ENCODE data around the gene KERA.
"Not testable (repeated sequence)": the region's sequence is repeated elsewhere in the genome, so short reads cannot be mapped to it uniquely, and the experiment has no call there.

Gene KERA, protein sequence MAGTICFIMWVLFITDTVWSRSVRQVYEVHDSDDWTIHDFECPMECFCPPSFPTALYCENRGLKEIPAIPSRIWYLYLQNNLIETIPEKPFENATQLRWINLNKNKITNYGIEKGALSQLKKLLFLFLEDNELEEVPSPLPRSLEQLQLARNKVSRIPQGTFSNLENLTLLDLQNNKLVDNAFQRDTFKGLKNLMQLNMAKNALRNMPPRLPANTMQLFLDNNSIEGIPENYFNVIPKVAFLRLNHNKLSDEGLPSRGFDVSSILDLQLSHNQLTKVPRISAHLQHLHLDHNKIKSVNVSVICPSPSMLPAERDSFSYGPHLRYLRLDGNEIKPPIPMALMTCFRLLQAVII

DNA sequence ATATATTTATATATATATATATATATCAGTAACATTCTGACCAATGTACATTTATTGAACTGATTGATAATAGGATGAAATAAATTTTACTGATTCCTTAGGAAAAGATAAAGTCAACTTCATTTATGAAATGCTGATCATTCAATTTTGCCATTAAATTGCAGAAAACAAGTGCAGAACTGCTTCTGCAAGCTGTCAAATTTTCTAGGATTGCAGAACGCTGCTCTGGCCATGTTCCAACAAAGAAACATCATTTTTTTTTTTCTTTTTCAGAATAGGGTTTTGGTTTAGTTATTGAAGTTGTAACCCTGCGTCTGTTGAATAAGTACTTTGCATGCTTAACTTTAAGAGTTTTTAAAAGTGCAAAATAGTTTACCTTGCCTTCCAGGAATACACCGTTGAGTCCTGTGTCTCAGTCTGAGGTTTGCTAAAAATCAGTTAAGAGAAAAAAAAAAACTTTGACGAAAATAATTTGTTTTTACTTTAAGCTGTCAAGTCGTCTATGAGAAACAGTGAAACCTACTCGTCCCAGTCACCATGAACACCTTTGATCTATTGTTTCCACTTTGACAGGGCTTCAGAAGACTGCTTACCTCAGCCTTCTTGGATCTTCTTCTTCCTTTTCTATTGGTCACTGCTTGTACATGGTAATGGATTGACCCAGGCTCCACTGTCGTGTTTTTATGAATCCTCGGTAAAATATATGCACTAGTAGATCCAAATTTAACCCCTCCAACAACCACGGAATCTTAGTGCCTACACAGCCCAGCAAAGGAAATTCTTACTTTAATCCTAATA lies at the start of gene KERA:
Gene KERA (minus strand): TSS at position 657 of the 798 bp plus-strand sequence. CDS start 1,743 bp downstream, outside the sequence.
- no peak for DNase-seq (ENCODE audit: low read depth in 1 of 2, low spot score in 1 of 2)

DNA sequence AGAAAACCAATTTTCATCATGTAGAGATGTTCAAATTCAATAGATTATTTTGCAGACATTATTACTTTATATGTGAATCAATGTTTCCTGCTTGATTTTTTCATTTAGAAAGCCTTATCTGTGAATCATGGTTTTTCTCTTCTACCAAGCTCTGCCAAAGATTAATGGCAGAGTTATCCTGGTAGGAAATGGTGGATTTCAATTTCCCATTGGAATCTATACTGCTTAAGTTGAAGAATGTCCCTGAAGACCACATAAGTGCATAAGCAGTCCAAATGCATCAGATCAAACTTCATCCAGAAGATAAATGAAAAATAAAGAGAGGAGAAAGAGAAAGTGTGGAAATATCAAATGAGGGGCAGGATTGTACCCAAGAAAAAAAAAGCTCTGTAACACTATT lies 48.5 kb upstream of the KERA start:
- no peak for DNase-seq (ENCODE audit: low read depth in 1 of 2, low spot score in 1 of 2)

DNA sequence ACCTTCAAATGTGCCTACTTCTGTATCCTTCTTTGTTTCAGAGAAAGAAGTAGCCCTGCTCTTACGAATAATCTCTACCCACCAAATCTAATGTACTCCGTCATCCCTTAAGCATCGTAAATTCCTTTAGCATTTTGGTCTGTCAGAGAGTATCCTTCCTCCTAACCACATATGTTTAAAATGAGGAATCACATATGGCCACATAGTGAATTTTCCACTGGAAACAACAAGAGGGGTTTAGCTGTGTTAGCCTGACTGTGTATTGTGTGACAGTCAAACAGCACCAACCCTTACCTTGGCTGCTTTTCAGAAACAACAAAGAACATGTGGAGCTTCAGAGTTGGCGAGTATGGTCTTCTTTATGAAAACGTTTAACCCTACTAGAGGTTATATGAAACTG lies 48.0 kb upstream of the KERA start:
- DNase-seq (ENCODE audit: low read depth in 1 of 2, low spot score in 1 of 2), result no peak

DNA sequence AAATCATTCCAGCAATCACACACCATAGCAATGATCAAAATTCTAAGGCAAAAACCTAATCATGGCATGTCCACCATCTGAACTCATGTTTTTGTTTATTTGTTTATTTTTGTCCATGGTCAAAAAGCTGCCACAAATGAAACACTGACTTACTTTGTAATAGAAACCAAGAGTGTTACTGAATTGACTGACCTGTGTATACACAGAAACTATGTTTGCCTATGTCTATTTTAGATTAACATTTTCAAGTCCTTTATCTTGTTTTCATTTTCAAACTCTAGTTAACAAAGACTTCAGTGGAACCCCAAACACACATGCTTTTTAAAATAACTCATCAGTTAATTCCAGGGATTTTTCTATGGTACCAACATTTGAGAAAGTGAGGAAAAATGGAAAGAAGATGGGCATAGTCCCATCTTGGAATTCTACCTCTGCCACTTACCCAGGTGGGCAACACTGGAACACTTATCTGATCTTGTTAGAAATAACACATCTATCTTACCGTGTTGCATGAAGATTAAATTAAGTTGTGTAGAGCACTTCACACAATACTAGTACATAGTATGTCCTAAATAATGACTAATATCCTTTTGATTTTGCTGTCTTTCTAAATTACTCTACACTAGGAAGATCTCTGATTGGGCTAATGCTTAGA lies 47.1 kb upstream of the KERA start:
- no peak for DNase-seq (ENCODE audit: low read depth in 1 of 2, low spot score in 1 of 2)

DNA sequence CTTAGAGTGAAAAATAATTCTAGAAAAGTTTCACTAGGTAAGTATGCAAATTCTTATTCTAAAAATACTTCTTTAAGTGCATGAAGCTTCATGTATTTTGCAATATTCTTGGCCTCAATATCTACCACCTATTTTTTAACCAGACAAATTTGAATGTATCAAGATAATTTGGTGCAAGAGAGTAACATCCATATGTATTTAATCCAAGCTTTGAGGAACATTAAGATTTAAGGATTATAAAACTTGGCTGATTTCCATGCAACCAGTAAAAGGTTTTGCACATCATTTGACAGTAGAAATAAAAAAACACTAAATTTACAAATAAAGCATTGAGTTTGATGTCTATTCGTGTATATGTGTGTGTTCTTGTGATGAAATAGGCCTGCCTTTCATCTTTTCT lies 45.8 kb upstream of the KERA start:
- no peak for DNase-seq (ENCODE audit: low read depth in 1 of 2, low spot score in 1 of 2)

DNA sequence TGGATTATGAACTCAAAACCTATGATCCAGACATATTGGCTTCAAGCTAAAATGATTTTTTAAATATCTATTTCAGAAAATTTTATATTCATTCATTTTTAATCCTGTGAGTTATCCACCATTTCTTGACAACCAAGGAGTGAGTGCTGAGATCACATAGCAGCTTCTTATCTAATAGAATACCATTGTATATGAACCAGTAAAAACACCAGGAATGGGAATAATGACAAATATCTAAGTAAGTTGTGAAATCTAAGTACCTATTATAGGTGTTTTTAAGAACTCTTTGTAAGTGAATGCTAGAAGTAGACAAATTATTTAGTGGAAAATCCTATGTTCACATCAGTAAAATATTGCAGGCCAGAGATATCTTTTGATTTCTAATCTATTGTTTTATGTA lies 45.3 kb upstream of the KERA start:
- DNase-seq (ENCODE audit: low read depth in 1 of 2, low spot score in 1 of 2), result no peak

DNA sequence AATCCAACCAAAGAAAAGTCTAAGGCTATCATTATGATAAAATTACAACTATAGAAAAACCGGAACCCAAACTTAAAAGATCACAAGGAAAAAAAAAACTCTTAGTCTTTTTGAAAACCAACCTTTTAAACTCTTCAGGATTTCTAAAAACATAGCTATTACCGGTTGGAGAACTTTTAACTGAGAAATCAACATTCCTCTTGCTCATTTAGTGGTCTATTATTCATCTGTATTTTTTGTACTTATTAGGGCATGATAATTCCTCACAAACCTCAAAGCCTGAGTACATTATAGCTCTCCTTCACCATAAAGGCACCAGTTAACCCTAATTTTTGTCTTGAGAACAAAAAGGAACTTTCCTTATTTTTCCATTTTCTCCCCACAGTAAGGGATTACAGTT lies 43.1 kb upstream of the KERA start:
- no peak for DNase-seq (ENCODE audit: low read depth in 1 of 2, low spot score in 1 of 2)

DNA sequence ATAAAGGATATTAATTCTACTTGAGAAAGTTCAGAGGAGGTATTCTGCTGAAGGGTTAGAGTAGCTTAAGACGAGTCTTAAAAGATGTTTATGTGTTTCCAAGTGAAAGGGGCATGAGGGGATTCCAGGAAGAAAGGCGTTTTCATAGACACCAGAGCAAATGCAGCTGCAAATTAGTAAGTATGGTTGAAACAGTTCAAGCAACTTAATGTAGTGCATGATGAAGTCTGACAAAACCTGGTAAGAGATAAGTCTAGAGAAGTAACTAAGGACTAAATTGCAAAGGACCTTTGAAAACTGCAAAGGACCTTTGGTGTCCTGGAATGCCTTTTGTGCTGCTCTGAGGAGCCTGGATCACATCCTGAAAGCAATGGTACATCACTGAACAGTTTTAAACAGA lies 42.0 kb upstream of the KERA start:
- no peak for DNase-seq (ENCODE audit: low read depth in 1 of 2, low spot score in 1 of 2)

DNA sequence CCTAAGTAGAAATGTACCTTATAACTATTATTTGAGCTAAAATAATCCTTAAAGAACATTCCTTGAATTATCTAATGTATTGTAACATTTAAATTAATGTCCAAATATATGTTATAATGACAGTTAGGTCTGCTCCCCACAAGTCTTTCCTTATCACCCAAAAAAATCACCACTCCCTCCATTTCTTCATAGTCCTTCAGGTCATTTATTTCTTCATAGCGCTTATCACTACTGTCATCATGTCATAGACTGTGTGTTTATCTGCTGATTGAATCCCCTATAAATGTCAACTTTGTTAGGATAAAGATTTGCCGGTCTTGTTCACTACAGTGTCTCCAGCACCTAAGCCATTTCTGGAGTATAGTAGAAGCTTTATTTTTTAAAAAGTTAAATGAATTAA lies 41.5 kb upstream of the KERA start:
- DNase-seq (ENCODE audit: low read depth in 1 of 2, low spot score in 1 of 2), result no peak

DNA sequence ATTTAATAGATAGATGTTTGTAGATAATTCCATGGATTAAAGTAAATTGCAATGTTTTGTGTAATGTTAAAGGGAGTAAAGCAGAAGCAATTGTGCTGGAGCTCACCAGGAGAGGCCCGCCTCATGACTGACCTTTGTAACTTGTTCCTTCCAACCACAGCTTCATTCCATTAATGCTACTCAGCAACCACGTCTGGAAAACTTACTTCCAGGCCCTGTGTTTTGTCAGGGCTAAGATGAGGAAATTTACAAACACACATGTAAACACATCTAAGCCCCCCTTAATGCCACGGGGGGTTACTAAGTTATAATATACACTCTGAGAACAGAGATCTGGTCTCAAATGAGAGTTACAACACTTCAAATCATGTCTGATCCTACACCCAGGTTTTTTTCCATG lies 41.1 kb upstream of the KERA start:
- no peak for DNase-seq (ENCODE audit: low read depth in 1 of 2, low spot score in 1 of 2)

DNA sequence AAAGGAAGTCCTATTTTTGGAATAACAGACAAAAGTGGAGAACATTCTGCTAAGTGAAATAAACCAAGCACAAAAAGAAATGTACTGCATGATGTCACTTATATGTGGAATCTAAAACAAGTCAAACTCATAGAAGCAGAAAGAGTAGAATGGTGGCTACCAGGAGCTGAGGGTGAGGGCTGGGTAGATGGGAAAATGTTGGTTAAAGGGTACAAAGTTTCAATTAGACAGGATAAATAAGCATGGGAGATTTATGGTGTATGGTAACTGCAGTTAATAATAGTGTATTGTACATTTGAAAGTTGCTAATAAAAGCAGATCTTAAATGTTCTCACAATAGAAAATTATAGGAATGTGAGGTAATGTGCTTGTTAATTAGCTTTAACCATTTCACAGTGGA lies 40.6 kb upstream of the KERA start:
- DNase-seq (ENCODE audit: low read depth in 1 of 2, low spot score in 1 of 2), result no peak

DNA sequence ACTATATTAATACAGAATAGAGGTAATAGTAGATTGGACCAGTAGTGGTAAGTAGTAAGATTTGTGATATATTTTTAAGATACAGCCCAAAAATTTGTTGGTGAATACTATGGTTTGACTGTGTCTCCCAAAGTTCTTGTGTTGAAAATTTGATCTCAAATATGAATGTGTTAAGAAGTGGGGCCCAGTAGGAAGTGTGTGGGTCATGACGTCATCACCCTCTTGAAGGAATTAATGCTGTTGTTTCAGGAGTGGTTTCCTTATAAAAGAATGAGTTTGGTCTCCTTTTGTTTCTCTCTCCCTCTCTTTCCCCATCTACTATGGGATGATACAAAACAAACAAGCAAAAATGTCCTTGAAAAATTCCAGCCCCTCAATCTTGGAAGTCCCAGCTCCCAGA lies 37.1 kb upstream of the KERA start:
- DNase-seq (ENCODE audit: low read depth in 1 of 2, low spot score in 1 of 2), result no peak

DNA sequence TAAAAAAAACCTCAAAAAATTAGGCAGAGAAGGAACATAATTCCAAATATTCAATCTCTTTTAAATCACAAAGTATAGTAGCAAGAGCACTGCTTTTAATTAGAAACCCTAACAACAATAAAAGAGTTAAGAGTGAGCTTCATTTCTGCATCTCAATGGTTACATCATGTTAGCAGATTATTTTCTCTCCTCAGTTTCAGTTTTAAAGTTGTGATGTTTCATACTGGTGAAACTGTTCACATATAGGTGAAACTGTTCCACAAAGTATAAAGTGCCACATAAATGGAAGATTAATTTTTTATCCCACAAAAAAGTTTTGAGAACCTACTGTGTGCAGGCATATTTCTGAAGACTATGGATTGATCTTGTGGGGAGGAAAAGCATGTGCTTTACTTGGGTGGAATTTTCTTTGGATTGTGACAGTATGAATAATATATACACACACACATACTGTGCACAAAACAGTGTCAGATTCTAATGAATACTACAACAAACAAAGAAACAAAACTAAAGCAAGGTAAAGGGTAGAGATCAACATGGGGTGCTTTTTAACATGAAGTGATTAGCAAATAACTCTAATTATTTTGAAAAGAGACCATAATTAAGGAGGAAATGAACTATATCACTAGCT lies 36.3 kb upstream of the KERA start:
- no peak for DNase-seq (ENCODE audit: low read depth in 1 of 2, low spot score in 1 of 2)

DNA sequence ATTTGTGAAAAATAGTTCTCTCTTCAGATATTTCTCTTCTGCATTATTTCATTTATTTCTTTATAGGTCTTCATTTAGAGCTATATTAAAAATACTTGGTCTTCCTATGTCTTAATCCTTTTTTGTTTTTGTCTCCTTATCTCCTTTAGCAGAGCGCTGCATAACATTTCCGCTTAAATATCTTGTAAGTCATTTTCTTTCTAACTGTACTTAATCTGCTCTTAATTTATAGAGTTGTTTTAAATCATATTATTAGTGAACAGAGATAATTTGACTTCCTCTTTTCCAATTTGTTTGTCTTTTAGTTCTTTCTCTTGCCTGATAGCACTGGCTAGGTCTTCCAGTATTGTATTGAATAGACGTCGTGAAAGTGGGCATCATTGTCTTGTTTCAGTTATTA lies 35.5 kb upstream of the KERA start:
- DNase-seq (ENCODE audit: low read depth in 1 of 2, low spot score in 1 of 2), result no peak

DNA sequence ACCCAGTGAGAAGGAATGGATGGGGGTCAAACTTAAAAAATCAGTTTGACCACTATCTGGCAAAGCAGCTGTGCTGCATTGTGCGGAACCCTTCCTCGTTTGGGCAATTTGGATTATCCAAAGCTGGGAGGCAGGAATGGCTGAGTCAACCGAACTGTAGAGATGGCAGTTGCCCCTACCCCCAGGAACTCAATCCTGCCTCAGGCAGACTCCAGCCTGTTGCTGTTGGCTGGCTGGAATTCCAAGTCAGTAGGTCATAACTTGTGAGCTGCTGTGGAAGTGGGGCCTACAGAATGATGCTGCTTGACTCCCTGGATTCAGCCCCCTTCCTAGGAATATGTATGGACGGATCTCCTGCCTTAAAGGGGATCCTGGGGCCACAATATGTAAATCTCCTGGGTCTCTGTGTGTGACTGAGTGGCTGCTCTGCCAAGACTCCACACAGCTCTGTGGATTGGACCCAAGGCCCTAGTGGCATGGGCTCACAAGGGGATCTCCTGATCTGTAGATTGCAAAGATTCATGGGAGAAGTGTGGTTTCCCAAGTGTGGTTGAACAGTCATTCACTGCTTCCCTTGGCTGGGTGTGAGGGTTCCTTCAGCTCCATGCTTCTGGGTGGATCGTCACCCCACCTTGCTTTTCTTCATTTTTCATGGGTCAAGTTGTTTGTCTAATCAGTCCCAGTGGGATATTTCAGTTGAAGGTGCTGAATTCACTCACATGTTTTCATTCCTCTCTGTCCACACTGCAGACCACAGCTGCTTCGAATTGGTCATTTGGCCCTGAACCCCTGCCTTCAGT lies 34.3 kb upstream of the KERA start:
- no peak for DNase-seq (ENCODE audit: low read depth in 1 of 2, low spot score in 1 of 2)

DNA sequence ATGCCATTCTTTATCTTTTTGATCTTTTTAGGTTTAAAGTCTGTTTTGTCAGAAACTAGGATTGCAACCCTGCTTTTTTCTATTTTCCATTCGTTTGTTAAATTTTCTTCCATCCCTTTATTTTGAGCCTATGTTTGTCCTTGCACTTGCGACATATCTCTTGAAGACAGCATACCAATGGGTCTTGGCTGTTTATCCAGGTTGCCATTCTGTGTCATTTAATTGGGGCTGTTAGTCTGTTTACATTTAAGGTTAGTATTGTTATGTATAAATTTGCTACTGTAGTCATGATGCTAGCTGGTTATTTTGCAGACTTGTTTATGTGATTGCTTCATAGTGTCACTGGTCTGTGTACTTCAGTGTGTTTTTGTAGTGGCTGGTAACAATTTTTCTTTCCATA lies 32.1 kb upstream of the KERA start:
- DNase-seq (ENCODE audit: low read depth in 1 of 2, low spot score in 1 of 2), result not testable (repeated sequence)

DNA sequence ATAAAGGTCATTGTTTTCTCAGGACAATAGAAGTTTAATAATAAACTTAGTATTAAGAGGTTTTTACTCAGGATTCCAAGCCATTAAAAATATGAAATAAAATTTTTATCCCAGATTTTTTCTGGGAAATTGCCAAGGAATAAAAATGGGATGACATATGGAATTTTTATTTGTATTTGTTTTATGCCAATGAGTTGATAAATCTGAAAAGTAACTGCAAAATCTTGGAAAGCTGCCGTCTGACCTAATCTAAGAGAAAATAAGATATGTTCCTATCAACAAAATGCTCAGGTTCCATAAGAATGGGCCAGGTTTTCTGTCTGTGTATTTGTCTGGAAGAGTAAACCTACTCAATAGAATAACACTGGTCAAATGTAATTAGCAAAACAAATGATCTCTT lies 22.2 kb upstream of the KERA start:
- no peak for DNase-seq (ENCODE audit: low read depth in 1 of 2, low spot score in 1 of 2)

DNA sequence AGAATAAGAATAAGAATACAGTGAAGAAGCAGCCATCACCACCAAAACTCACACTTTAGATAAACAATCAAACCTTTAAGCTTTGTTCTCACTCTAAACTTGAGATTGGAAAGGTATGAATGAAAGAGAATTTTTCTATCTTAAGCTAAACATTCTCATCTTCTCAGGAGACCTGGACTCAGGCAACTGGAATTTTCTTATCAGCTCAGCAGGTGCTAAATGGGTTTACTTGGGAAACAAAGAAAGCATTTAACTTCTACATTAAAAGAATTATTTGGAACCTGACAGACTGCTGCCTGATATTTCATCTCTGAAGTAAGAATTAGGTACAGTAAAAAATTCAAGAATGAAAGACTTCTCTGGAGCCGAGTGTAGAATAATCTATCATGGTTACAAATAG lies 20.7 kb upstream of the KERA start:
- no peak for DNase-seq (ENCODE audit: low read depth in 1 of 2, low spot score in 1 of 2)

DNA sequence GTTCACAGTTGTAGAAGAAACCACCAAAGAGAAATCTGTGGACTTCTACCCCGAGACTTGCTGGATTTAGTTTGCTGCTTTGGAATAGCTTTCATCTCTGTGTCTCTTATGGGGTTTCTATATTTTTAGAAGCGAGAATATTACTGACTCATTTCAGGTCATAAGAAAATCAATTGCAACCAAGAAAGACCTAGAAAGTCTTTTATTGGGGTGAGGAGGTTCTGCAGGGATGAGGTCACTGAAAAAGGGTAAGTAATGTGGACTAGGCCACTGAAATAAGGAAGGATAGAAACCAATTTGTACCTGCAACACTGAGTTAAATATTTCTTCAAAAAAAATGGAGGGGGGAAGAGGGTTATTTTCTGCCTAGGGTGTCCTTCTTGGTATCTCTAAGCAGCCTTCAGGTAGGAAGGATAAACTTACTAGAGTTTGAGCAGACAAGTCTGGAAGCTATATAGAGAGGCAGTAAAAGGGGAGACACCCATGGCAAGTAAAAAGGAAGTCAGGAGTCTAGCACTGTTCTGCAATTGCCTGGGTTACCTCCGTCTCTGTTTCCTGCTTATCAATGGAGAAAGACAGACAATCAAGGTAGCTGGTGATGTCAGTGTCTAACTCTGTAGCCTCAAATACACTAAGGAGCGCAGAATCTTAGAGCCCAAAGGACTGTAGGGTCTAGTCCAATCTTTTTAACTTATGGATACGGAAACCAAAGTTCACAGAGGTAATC lies 19.6 kb upstream of the KERA start:
- DNase-seq (ENCODE audit: low read depth in 1 of 2, low spot score in 1 of 2), result no peak

DNA sequence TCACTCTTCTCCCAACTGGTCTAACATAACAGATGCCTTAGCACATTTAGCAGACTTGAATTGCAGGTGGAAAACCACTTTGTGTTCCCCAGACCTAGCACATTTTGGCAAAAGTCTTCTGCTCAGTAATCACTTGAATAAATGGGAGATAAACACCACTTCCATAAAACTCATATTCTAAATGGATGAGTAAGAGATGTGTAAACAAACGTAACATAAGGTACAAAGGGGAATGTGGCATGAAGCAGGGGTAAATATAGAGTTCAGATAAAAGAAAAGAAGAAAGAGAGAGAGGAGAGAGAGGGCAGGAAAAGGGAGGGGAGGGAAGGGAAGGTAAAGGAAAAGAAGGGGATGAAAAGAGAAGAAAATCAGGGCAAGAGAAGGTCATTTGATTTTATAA lies 17.0 kb upstream of the KERA start:
- DNase-seq (ENCODE audit: low read depth in 1 of 2, low spot score in 1 of 2), result no peak

Data from activated T-helper 1 cell treated with anti-CD3 and anti-CD28 coated beads, Interleukin-2, amount 50 U/mL, for 16 hours (primary cell).